ENCODE measurements around the gene FCMR. TPM values are rescaled to one million over a fixed set of nuclear protein-coding genes. Genes with fewer than 3 reads are reported as not detected.

Gene FCMR
- total RNA-seq, 1 donor from 2014 or later, result 146 TPM

DNA sequence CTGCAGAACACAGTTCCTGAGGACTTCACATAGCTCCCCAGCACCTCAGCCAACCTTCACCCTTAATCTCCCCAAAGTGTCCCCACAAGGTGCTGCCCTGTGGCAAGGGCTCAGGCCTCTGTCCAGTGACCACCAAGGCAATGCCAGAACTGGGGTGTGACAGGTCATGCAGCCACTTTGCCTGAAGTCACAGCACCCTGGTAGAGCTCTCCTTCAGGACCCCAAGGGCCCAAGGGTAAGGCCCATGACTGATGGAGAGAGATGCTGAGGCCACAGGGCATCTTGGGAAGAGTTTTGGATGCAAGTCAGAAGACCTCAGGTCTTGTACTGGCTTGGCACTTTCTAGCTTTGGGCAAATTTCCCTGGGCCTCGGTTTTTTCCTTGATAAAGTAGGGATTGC is 783 bp upstream of the FCMR start:
- ATAC-seq (ENCODE audit: low read depth), result no peak
- Mint-ChIP-seq H3K27me3 (no peaks in the 10 kb centered on the region), H3K36me3 (ENCODE audit: low read depth) (peaks cover 27% of the 10 kb centered on the region), H3K9me3 (no peaks in the 10 kb centered on the region), H3K27ac (no peak overlapping the region), H3K4me1 (peaks cover 30% of the 10 kb centered on the region), H3K4me3 (no peak overlapping the region)
- CTCF ChIA-PET, result interaction anchor here (1.2 to 3.5 kb wide), 6 partner anchors 9 to 188 kb away, joined by 3 to 64 read pairs (median 9); no protein-coding TSS in a partner anchor
- intact Hi-C loops (cut with micrococcal nuclease), result loop anchor here (1.0 to 10.0 kb wide), 9 partner anchors 8 to 1638 kb away; partner anchors contain the start of genes PFKFB2, RAB29 and YOD1
- DNase-seq, result no peak
- TF ChIP-seq, protein P1, sequence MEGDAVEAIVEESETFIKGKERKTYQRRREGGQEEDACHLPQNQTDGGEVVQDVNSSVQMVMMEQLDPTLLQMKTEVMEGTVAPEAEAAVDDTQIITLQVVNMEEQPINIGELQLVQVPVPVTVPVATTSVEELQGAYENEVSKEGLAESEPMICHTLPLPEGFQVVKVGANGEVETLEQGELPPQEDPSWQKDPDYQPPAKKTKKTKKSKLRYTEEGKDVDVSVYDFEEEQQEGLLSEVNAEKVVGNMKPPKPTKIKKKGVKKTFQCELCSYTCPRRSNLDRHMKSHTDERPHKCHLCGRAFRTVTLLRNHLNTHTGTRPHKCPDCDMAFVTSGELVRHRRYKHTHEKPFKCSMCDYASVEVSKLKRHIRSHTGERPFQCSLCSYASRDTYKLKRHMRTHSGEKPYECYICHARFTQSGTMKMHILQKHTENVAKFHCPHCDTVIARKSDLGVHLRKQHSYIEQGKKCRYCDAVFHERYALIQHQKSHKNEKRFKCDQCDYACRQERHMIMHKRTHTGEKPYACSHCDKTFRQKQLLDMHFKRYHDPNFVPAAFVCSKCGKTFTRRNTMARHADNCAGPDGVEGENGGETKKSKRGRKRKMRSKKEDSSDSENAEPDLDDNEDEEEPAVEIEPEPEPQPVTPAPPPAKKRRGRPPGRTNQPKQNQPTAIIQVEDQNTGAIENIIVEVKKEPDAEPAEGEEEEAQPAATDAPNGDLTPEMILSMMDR (IDR thresholded peaks at IDR 0.05), result no peak
- POLR2A ChIA-PET, result interaction anchor here (0.7 to 12.0 kb wide), 11 partner anchors 7 to 1638 kb away, joined by 3 to 267 read pairs (median 4); partner anchors contain the start of genes IL19 and MAPKAPK2

DNA sequence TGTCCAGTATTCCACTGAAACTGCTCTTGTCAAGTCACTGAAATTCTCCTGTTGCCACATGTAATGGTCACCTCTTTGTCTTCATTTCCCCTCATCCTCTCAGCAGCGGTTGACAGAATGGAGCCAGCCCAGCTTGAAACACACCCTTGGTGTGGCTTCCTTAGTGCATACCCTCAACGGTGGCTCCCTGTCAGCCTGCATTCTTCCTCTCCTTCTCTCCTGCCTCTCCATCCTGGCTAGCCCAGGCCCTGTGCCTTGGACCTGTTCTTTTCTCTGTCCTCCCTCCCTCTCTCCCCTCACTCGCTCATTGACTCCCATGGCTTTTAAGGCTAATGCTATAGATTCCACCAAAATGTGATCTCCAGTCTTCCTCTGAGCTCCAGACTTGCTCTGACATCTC is 3.7 kb downstream of the FCMR start:
- no peaks in the 10 kb centered on the region for H3K9me3 Mint-ChIP-seq
- H3K4me3 Mint-ChIP-seq, result no peak overlapping the region
- CTCF ChIA-PET, result interaction anchor here (0.7 to 9.7 kb wide), 5 partner anchors 9 to 183 kb away, joined by 3 to 383 read pairs (median 4); no protein-coding TSS in a partner anchor
- TF ChIP-seq, protein P1 (IDR thresholded peaks at IDR 0.05), result no peak
- intact Hi-C loops (cut with micrococcal nuclease), result no loop called here
- ATAC-seq (ENCODE audit: low read depth) (no peak), DNase-seq (no peak)
- H3K27ac Mint-ChIP-seq, result no peak overlapping the region
- H3K27me3 Mint-ChIP-seq, result no peaks in the 10 kb centered on the region
- peaks cover 68% of the 10 kb centered on the region for H3K4me1 Mint-ChIP-seq
- peaks cover 72% of the 10 kb centered on the region for H3K36me3 Mint-ChIP-seq (ENCODE audit: low read depth)
- POLR2A ChIA-PET, result interaction anchor here (1.0 to 12.0 kb wide), 5 partner anchors 9 to 494 kb away, joined by 3 to 267 read pairs (median 8); no protein-coding TSS in a partner anchor

DNA sequence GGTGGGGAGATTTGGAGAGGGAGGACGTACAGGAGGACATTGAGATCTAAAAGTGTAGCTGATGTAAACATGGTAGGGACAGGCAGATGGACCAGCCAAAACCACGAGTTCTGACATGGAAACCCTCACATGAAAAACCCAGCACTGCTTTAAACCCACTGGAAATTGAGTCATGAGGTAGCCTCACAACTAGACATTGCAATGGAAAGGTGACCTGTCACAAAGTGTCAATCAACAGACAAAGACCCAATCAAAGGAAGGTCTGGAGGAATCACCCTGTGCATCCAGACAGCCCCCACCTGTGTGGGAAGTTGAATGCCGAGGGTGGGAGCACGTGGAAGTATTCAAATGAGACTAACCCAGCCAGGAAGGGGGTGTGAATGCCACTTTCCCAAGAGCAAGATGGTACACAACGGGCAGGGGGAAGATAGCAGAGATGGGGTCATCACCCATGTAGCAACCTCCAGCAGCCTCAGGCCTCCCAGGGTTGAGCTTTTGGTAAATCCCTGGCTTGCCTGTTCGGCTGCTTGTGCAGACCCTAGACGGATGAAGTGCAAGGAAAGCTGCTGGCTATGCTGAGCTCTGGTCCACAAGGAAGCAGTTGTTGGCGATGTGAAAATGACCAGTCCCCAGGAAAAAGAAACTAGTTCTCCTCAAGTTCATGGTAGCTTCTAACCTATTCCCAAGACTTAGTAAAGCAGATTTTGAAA is 5.6 kb downstream of the FCMR start:
- peaks cover 87% of the 10 kb centered on the region for H3K36me3 Mint-ChIP-seq (ENCODE audit: low read depth)
- peaks cover 87% of the 10 kb centered on the region for H3K4me1 Mint-ChIP-seq
- DNase-seq (no peak), ATAC-seq (ENCODE audit: low read depth) (no peak)
- H3K27me3 Mint-ChIP-seq, result no peaks in the 10 kb centered on the region
- no peak overlapping the region for H3K4me3 Mint-ChIP-seq
- CTCF ChIA-PET, result interaction anchor here (0.6 to 9.7 kb wide), 10 partner anchors 11 to 284 kb away, joined by 3 to 383 read pairs (median 4); no protein-coding TSS in a partner anchor
- TF ChIP-seq, protein P1 (IDR thresholded peaks at IDR 0.05), result no peak
- no peak overlapping the region for H3K27ac Mint-ChIP-seq
- POLR2A ChIA-PET, result interaction anchor here (0.5 to 12.0 kb wide), 5 partner anchors 9 to 1630 kb away, joined by 4 to 267 read pairs (median 4); no protein-coding TSS in a partner anchor
- no peaks in the 10 kb centered on the region for H3K9me3 Mint-ChIP-seq
- intact Hi-C loops (cut with micrococcal nuclease), result no loop called here

DNA sequence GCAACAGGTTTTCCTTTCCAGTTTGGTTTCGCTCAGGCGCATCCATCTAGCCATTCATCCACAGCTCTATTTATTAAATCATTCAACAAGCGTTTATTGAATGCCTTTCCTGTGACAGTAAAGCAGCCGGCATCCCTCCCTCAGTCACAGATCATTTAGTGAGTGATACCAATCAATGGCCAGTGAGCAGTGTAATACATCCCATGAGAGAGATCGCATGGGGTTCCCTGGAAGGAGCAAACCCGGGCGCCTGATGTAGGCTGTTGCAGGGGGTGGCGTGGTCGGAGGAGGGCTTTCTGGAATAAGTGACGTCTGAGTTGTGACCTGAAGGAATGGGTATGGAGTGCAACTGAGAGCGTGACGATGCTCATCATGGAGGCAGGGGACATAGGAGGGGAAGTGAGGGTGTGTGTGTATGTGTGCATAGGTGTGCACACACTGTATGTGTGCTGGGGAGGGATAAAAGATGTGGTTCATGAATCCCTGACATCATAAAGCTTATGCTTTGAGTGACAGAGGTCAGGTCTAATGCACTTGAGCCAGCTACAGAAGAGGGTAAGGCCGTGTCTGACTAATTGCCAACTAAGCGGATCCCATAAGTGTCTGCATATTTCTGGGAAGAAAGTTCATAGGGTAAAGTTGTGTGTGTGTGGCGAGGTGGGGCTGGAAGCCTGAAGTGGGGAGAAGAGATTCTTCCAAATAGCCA is 6.6 kb downstream of the FCMR start:
- DNase-seq (no peak), ATAC-seq (ENCODE audit: low read depth) (no peak)
- Mint-ChIP-seq H3K4me1 (peaks cover 97% of the 10 kb centered on the region), H3K9me3 (no peaks in the 10 kb centered on the region), H3K27me3 (no peaks in the 10 kb centered on the region), H3K4me3 (no peak overlapping the region), H3K36me3 (ENCODE audit: low read depth) (peaks cover 87% of the 10 kb centered on the region), H3K27ac (no peak overlapping the region)
- intact Hi-C loops (cut with micrococcal nuclease), result no loop called here
- POLR2A ChIA-PET, result interaction anchor here (0.8 to 12.0 kb wide), 4 partner anchors 8 to 15 kb away, joined by 3 to 267 read pairs (median 6); no protein-coding TSS in a partner anchor
- TF ChIP-seq, protein P1 (IDR thresholded peaks at IDR 0.05), result no peak
- CTCF ChIA-PET, result interaction anchor here (0.6 to 9.7 kb wide), 7 partner anchors 10 to 252 kb away, joined by 3 to 383 read pairs (median 5); no protein-coding TSS in a partner anchor
